ENCODE data around the gene LRRC8D.
"Not testable (repeated sequence)": the region's sequence is repeated elsewhere in the genome, so short reads cannot be mapped to it uniquely, and the experiment has no call there.

Gene LRRC8D

DNA sequence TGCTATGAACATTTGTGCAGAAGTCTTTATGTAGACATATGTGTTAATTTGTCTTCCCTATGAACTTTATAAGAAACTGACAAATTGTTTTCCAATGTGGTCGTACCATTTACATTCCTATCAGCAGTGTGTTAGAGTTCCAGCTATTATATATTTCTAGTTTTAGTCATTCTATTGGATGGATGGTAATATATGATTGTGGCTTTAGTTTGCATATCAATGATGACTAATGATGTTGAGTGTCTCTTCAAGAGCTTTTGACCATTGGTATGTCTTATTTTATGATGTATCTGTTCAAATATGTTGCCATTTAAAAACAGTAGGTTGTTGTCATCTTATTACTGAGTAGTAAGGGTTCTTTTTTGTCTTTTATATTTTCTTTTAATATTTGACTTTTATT, 157.9 kb downstream of the LRRC8D start:
- Histone ChIP-seq H3K36me3 (ENCODE audit: control insufficient read depth, insufficient read depth, low read length) (no peaks in the 10 kb centered on the region), H3K27me3 (replicated peaks; ENCODE audit: control insufficient read depth, insufficient read depth, low read length) (no peaks in the 10 kb centered on the region), H3K4me3 (replicated peaks; ENCODE audit: low read depth, low read length) (no peak overlapping the region)
- DNase-seq (ENCODE audit: extremely low read depth, insufficient read length): no peak
- TF ChIP-seq, protein P1, sequence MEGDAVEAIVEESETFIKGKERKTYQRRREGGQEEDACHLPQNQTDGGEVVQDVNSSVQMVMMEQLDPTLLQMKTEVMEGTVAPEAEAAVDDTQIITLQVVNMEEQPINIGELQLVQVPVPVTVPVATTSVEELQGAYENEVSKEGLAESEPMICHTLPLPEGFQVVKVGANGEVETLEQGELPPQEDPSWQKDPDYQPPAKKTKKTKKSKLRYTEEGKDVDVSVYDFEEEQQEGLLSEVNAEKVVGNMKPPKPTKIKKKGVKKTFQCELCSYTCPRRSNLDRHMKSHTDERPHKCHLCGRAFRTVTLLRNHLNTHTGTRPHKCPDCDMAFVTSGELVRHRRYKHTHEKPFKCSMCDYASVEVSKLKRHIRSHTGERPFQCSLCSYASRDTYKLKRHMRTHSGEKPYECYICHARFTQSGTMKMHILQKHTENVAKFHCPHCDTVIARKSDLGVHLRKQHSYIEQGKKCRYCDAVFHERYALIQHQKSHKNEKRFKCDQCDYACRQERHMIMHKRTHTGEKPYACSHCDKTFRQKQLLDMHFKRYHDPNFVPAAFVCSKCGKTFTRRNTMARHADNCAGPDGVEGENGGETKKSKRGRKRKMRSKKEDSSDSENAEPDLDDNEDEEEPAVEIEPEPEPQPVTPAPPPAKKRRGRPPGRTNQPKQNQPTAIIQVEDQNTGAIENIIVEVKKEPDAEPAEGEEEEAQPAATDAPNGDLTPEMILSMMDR (IDR thresholded peaks at IDR 0.05; ENCODE audit: insufficient read depth, low read length, poor library complexity, severe bottlenecking): no peak

DNA sequence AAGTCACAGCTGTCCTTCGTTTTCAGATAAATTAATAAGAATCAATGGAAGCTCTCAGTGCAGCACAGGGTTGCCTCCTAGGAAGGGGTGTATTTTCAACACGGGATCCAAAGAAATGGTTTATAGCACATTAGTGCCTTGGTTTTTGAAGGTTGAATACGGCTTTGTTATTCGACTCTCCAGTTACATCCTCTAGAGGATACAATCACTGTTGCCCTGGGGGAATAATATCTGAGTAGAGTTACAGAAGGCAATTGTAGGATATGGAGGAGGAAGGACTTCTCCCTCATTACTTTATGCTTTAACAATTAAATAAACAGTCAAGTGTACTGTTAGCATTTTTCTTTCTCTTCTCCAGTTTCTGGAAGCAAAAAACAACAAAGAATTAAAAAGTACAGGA, 159.8 kb downstream of the LRRC8D start:
- DNase-seq (ENCODE audit: extremely low read depth, insufficient read length): no peak
- Histone ChIP-seq H3K27me3 (replicated peaks; ENCODE audit: control insufficient read depth, insufficient read depth, low read length) (no peaks in the 10 kb centered on the region), H3K36me3 (ENCODE audit: control insufficient read depth, insufficient read depth, low read length) (no peaks in the 10 kb centered on the region), H3K4me3 (replicated peaks; ENCODE audit: low read depth, low read length) (no peak overlapping the region)
- TF ChIP-seq, protein P1 (IDR thresholded peaks at IDR 0.05; ENCODE audit: insufficient read depth, low read length, poor library complexity, severe bottlenecking): no peak

DNA sequence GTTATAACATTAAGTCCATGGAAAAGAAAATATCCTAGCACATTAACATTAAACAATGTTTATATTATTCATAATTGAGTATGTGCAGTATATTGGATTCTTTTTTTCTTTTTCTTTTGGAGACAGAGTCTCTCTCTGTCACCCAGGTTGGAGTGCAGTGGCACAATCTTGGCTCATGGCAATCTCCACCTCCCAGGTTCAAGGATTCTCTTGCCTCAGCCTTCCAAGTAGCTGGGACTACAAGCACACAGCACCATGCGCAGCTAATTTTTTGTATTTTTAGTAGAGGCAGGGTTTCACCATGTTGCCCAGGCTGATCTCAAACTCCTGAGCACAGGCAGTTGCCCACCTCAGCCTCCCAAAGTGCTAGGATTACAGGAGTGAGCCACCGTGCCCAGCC, 162.0 kb downstream of the LRRC8D start:
- DNase-seq (ENCODE audit: extremely low read depth, insufficient read length); H3K4me3 ChIP-seq (replicated peaks; ENCODE audit: low read depth, low read length); H3K27me3 ChIP-seq (replicated peaks; ENCODE audit: control insufficient read depth, insufficient read depth, low read length); H3K36me3 ChIP-seq (ENCODE audit: control insufficient read depth, insufficient read depth, low read length): not testable (repeated sequence)

DNA sequence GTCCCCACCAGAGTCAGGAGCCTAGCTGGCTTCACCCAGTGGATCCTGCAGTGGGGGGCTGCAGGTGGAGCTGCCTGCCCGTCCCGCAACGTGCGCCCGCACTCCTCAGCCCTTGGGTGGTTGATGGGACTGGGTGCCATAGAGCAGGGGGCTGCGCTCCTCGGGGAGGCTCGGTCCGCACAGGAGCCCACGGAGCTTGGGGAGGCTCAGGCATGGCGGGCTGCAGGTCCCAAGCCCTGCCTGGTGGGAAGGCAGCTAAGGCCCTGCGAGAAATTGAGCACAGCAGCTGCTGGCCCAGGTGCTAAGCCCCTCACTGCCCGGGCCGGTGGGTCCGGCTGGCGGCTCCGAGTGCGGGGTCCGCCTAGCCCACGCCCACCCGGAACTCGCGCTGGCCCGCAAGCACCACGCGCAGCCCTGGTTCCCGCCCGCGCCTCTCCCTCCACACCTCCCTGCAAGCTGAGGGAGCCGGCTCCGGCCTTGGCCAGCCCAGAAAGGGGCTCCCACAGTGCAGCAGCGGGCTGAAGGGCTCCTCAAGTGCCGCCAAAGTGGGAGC, 163.8 kb downstream of the LRRC8D start:
- H3K36me3 ChIP-seq (ENCODE audit: control insufficient read depth, insufficient read depth, low read length); H3K27me3 ChIP-seq (replicated peaks; ENCODE audit: control insufficient read depth, insufficient read depth, low read length); H3K4me3 ChIP-seq (replicated peaks; ENCODE audit: low read depth, low read length); DNase-seq (ENCODE audit: extremely low read depth, insufficient read length): not testable (repeated sequence)

DNA sequence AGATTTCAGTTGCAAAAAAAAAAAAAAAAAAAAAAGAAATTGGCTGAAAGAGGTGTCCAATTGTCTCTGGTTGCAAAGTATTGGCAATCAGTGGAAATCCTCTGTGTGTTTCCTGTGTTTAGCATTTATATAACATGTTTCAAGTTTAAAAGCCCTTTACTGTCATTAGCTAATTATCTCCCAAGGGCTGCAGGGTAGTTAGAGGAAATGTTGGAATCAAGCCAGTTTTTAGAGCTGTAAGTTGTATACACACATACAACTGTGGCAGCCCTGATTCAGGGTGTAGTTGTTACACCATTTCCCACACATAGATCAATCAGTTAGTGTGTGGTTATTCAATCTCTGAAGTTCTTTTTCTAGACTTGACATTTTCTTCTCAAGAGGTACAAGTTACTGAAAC, 165.2 kb downstream of the LRRC8D start:
- H3K36me3 ChIP-seq (ENCODE audit: control insufficient read depth, insufficient read depth, low read length): no peaks in the 10 kb centered on the region
- no peak for DNase-seq (ENCODE audit: extremely low read depth, insufficient read length)

More for the DNA sequence above, 165.2 kb downstream of the LRRC8D start:
- H3K27me3 ChIP-seq (replicated peaks; ENCODE audit: control insufficient read depth, insufficient read depth, low read length): no peaks in the 10 kb centered on the region
- TF ChIP-seq, protein P1 (IDR thresholded peaks at IDR 0.05; ENCODE audit: insufficient read depth, low read length, poor library complexity, severe bottlenecking): no peak
- no peak overlapping the region for H3K4me3 ChIP-seq (replicated peaks; ENCODE audit: low read depth, low read length)
